Medulla oblongata (tissue), 1 donor: ENCODE data around the gene ANKRD53.

ENCODE experiments used
- DNase-seq: peaks from one replicate; pipeline ENCODE4 v3.0.0-alpha.2; 2015; ENCODE audit errors: extremely low spot score

The ANKRD53 gene

GRCh38 chr2:70978341-70979179 is at the start of gene ANKRD53:
Gene ANKRD53 (plus strand): TSS chr2:70978630. CDS start chr2:70978646, 16 bp downstream.
- no peak for DNase-seq

- DNase-seq, result no peak
Measured at GRCh38 chr2:70930371-70931329, 47.8 kb upstream of the ANKRD53 start.

GRCh38 chr2:70931376-70932000 is 46.9 kb upstream of the ANKRD53 start:
- DNase-seq, result no peak

GRCh38 chr2:70932631-70933230 is 45.7 kb upstream of the ANKRD53 start:
- no peak for DNase-seq

GRCh38 chr2:70934981-70935380 is 43.4 kb upstream of the ANKRD53 start:
- DNase-seq, result no peak

- DNase-seq, result no peak
Measured at GRCh38 chr2:70935468-70936164, 42.8 kb upstream of the ANKRD53 start, which contains the start of gene ATP6V1B1. Gene ATP6V1B1 (plus strand): TSS chr2:70935900. CDS start chr2:70935955, 55 bp downstream.

GRCh38 chr2:70936165-70936978 is 42.1 kb upstream of the ANKRD53 start:
- no peak for DNase-seq

GRCh38 chr2:70936979-70937811 is 41.2 kb upstream of the ANKRD53 start:
- no peak for DNase-seq

GRCh38 chr2:70937866-70938585 is 40.4 kb upstream of the ANKRD53 start:
- DNase-seq, result no peak

- DNase-seq, result no peak
Measured at GRCh38 chr2:70938586-70938950, 39.9 kb upstream of the ANKRD53 start.

- no peak for DNase-seq
Measured at GRCh38 chr2:70939001-70939838, 39.2 kb upstream of the ANKRD53 start.

- DNase-seq, result no peak
Measured at GRCh38 chr2:70939839-70940580, 38.4 kb upstream of the ANKRD53 start.

- no peak for DNase-seq
Measured at GRCh38 chr2:70941186-70941585, 37.2 kb upstream of the ANKRD53 start.

- no peak for DNase-seq
Measured at GRCh38 chr2:70941701-70942100, 36.7 kb upstream of the ANKRD53 start.

- DNase-seq, result no peak
Measured at GRCh38 chr2:70942396-70943204, 35.8 kb upstream of the ANKRD53 start.
